Fibroblast of mammary gland (primary cell): Measurements from ENCODE around the gene JMY.
"Not testable (repeated sequence)": the region's sequence is repeated elsewhere in the genome, so short reads cannot be mapped to it uniquely, and the experiment has no call there.

Experiments
- DNase-seq: peaks from one replicate; pipeline ENCODE4 v3.0.0-alpha.2; 2010; ENCODE audit warnings: low read depth
- H3K4me3 ChIP-seq: 2 replicates; pipeline ENCODE4 v1.5.1; 2011; ENCODE audit warnings: low read depth, mild to moderate bottlenecking, low read length, moderate library complexity; ENCODE audit not compliant: control insufficient read depth
- CTCF ChIP-seq: conservative IDR thresholded peaks from 2 replicates; pipeline ENCODE4 v1.5.1; 2011; ENCODE audit warnings: low read depth, low read length, inconsistent platforms; ENCODE audit not compliant: control insufficient read depth, insufficient read depth

JMY gene

GRCh38 chr5:79236970-79237739 is 1.2 kb downstream of the JMY start:
- peak; percentile 56 for DNase-seq
- TF ChIP-seq CTCF: no peak
- H3K4me3 ChIP-seq: peak overlapping the region; percentile 71

DNA sequence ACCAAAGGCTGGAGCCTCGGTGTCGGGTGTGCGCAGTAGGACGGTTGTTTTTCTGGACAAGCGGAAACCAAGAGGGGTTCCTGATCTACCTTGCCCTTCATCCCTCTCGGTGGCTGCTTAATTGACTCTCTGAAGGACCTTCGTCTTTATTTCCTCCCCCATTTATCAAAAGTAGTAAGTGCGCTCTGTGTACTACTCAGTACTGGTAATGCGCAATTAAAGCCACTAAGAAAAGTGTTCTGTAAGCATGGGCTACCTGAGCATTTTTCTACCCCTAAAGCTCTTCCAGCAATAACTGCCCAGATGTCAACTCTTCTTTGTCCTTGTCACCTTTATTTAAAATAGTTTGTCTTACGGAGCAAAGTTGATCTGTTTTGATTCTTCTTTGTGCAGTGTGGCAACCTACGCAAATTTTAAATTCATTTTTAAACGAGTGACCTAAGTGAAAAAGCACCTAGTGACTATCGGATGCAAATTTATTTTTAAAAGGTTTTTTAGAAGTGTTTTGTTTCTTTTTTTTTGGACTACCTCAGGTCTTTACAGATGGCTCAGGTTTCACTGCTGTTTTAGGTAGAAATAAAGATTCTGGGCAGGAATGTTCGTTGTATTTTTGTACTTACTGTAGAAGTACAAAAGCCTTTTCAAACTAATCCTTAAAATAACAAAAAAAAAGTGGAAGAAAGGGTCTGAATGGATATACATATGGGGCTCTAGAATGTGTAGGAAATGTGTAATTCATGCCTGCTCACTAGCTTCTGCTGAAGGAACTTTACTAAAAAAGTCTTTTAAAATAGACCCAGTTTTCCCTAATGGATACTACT is 2.0 kb downstream of the JMY start:
- no peak for TF ChIP-seq CTCF
- H3K4me3 ChIP-seq: peak overlapping the region; percentile 71
- no peak for DNase-seq

GRCh38 chr5:79240561-79240960 is 4.6 kb downstream of the JMY start:
- DNase-seq: no peak
- TF ChIP-seq CTCF: no peak
- H3K4me3 ChIP-seq: no peak overlapping the region

DNA sequence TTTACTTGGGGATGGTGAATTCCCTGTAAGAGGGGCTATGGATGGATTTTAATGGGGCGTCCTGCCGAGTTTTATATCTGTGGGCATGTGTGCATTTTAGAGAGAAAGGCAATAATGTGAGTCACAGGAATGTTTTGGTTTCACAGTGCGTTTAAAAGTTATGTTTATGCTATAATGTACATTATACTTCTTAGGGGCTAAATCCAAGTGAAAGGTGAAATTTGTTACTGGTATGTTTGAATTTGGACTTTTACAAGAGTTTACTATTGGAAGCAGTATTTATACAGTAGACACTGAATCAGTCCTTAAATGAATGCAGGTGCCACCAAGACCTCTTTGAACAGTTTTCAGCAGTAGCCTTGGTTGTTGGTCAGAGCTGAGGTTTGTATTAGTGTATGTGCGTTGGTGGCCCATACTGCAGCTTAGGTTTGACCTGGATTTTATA is 5.6 kb downstream of the JMY start:
- DNase-seq: no peak
- H3K4me3 ChIP-seq: no peak overlapping the region
- TF ChIP-seq CTCF: no peak

- no peak for TF ChIP-seq CTCF
- no peak for DNase-seq
- no peak overlapping the region for H3K4me3 ChIP-seq
These were observed 6.5 kb downstream of the JMY start for GRCh38 chr5:79242242-79243039.

GRCh38 chr5:79243224-79243623 is 7.3 kb downstream of the JMY start:
- no peak for DNase-seq
- TF ChIP-seq CTCF: no peak
- no peak overlapping the region for H3K4me3 ChIP-seq

DNA sequence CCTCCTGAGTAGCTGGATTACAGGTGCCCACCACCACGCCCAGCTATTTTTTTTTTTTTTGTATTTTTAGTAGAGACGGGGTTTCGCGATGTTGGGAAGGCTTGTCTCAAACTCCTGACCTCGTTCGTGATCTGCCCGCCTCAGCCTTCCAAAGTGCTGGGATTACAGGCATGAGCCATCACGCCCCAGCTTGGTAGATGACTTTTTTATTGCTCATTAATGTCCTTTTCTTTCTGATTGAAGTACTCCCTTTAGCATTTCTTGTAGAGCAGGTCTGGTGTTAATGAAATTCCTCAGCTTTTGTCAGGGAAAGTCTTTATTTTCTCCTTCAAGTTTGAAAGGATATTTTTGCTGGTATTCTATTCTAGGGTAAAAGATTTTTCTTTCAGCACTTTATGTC is 18.1 kb downstream of the JMY start:
- DNase-seq, H3K4me3 ChIP-seq: not testable (repeated sequence)
